MM.1S (cell line): ENCODE measurements around the gene ACTN3.

Source experiments
- CTCF ChIP-seq: fragments of 300-600 bp; sonication (generic); IDR thresholded peaks from 2 replicates; pipeline ENCODE4 v1.5.1; 2016; ENCODE audit warnings: antibody characterized with exemption, low read length, mixed read lengths
- EZH2 ChIP-seq: fragments of 300-600 bp; sonication (generic); optimal IDR thresholded peaks from 2 replicates; pipeline ENCODE3; 2017; ENCODE audit warnings: low read depth, mild to moderate bottlenecking, antibody characterized with exemption, low read length, mixed read lengths

GRCh38 chr11:66555416-66555815 is 8.7 kb downstream of the ACTN3 start:
- TF ChIP-seq CTCF (no peak), EZH2 (no peak)
